Heart left ventricle (tissue), 16 donors: ENCODE data around the gene LSP1. TPM values are rescaled to one million over a fixed set of nuclear protein-coding genes. Genes with fewer than 3 reads are reported as not detected.
A peak's percentile ranks its signal among the peaks of the same experiment; 100 is the strongest.

Experiments used
- ATAC-seq, 4 donors: fragments of 200-7000 bp; cut with Tn5 transposase; one replicate each; pipeline ENCODE4 v1.9.1; 2020 to 2022; ENCODE audit warnings: moderate library complexity in 4 of 4, mild to moderate bottlenecking in 3 of 4, moderate number of reproducible peaks in 1 of 4
- DNase-seq, 5 donors: peaks; one replicate each; pipeline ENCODE4 v3.0.0-alpha.2; 2020
- H3K27ac ChIP-seq, 12 donors: fragments of 200-600 bp; sonication (generic) in 4 of 12; one replicate each; pipeline versions ENCODE4 v1.5.0 to v1.8.0; 2016 to 2022; ENCODE audit warnings: mild to moderate bottlenecking in 2 of 12
- H3K27me3 ChIP-seq, 9 donors: fragments of 200-600 bp; sonication (generic) in 2 of 9; one replicate each; pipeline versions ENCODE4 v1.5.1 to v1.8.0; 2016 to 2022; ENCODE audit warnings: mild to moderate bottlenecking in 3 of 9
- H3K36me3 ChIP-seq, 9 donors: fragments of 200-600 bp; sonication (generic) in 2 of 9; one replicate each; pipeline versions ENCODE4 v1.5.0 to v1.8.0; 2018 to 2022; ENCODE audit warnings: mild to moderate bottlenecking in 2 of 9
- H3K4me1 ChIP-seq, 12 donors: fragments of 200-600 bp; sonication (generic) in 4 of 12; one replicate each; pipeline versions ENCODE4 v1.5.0 to v1.8.0; 2016 to 2022; ENCODE audit warnings: mild to moderate bottlenecking in 3 of 12
- H3K4me3 ChIP-seq, 12 donors: fragments of 200-600 bp; sonication (generic) in 4 of 12; one replicate each; pipeline versions ENCODE4 v1.5.0 to v1.8.0; 2017 to 2022; ENCODE audit warnings: mild to moderate bottlenecking in 9 of 12, moderate library complexity in 4 of 12
- H3K9me3 ChIP-seq, 12 donors: fragments of 200-600 bp; sonication (generic) in 4 of 12; one replicate each; pipeline versions ENCODE4 v1.5.0 to v1.8.0; 2016 to 2022; ENCODE audit warnings: mild to moderate bottlenecking in 1 of 12
- POLR2A ChIP-seq, 2 donors: fragments of 450-650 bp; IDR thresholded peaks; one replicate each; pipeline ENCODE4 v1.6.1; 2017; ENCODE audit warnings: antibody characterized with exemption in 2 of 2, mild to moderate bottlenecking in 2 of 2, moderate library complexity in 2 of 2
- WGBS, 4 donors: extraction: QIAGEN DNeasy Blood & Tissue Kit in 2 of 4; methylation state at CpG; one replicate each; pipeline versions ENCODE4 v1.1.5 to v1.1.7; 2013 to 2018; 5-methylcytosine and 5-hydroxymethylcytosine counted together
- intact Hi-C, 10 donors: fragments of 100-400 bp; cut with DNase I; formaldehyde crosslinking; loops; one replicate each; pipeline versions ENCODE4 v1.11.1 to v1.14.2; 2022
- polyA plus RNA-seq, 2 donors: library from polyadenylated mRNA; stranded (reverse); fragments of 200-250 nt; gene quantifications; one replicate each; pipeline ENCODE4 v1.2.3, GENCODE V29; 2013
- total RNA-seq, 9 donors: library from RNA; depleted of rRNA in 2 of 9; stranded (reverse); fragments of >200 nt in 2 of 9; fragmentation: NEBNext Ultra II Directional in 3 of 9; extraction: Animal tissue kit (Norgen Biotek cat#: 25700) in 3 of 9; gene quantifications; one replicate each; pipeline versions ENCODE4 v1.1.0 to v1.2.4, GENCODE V29; 2016 to 2023
- TF ChIP-seq, protein P1 (sequence below), 12 donors: fragments of 200-600 bp; sonication (generic) in 4 of 12; IDR thresholded peaks; one replicate each; pipeline versions ENCODE4 v1.5.0 to v1.8.0; 2018 to 2022; ENCODE audit warnings: antibody characterized with exemption in 12 of 12, mild to moderate bottlenecking in 5 of 12
- donor health status: ischemic (EF 13 %, LVEDD 7.1; RV severe dilation, severe dysfunction).
- donor health status: healthy with polysubstance abuse.
- donor health status: DM: no; HTN: yes; CAD: no.
- donor health status: DM: no; HTN: no; CAD: no.
- donor health status: ischemic (EF 25% LVEDD 6.9; RV normal size, moderate dysfunction).
- donor health status: ischemic (EF 25% LVEDD 5.7; RV mildly dilated, moderate dysfunction).
- donor health status: healthy.
- donor health status: DM: yes; HTN: yes; CAD: no.
- donor health status: ischemic (EF 35%, LVEDD 5.7; RV mildly dilated, moderate dysfunction).
- donor health status: nonischemic (EF 11% LVEDD 7.7; RV severe dilation, severe dysfunction).
- donor health status: DM: yes; HTN: yes; CAD: no.
- donor health status: PGD.
- donor health status: ischemic (EF 29% LVEDD 5.4; RV normal size, mild dysfunction).
- donor health status: nonischemic (EF 23%, LVEDD 6.1; RV moderate dilation, normal function).

LSP1 gene
- total and polyA plus RNA-seq, 11 donors = 10.0 to 86.8 (median 16.4) TPM

DNA sequence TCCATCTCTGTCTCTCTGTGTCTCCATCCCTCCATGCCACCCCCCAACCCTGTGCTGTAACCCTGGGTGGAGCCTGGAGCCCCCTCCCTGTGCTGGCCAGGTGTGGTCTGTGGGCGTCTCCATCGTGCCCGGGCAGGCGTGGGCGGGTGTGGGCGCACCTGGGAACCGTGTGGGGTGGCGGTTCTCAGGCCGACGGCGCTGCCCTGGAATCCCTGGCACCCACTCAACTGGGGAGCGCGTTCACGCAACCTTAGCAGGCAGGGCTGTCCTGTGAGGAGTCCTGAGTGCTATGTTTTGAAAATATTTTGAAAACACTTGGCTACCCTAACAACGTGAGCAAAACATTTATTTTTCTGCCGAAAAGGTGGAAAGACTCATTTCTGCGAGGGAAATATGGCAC lies 71.3 kb downstream of the LSP1 start:
- H3K4me3 ChIP-seq = no peak overlapping the region
- H3K9me3 ChIP-seq = no peaks in the 10 kb centered on the region
- peak overlapping the region in 8 of 12 donors; percentile 30 to 93 (median 78) for H3K27ac ChIP-seq
- ATAC-seq (no peak), DNase-seq (peak in 2 of 5 donors; percentile 10 to 52)
- no peaks in the 10 kb centered on the region for H3K27me3 ChIP-seq
- intact Hi-C loops = loop anchor here in 2 of 10 donors (10.0 kb wide), 2 partner anchors 79 to 229 kb away; partner anchors contain the start of gene KRTAP5-6 (in 1 of the 2)
- no peaks in the 10 kb centered on the region for H3K36me3 ChIP-seq
- WGBS, 4 donors = 81 to 88% (median 83%) methylated on average over 17 of the region's 17 CpGs
- H3K4me1 ChIP-seq = peaks cover 4 to 81% (median 46%) of the 10 kb centered on the region in 12 donors
- TF ChIP-seq, protein P1, sequence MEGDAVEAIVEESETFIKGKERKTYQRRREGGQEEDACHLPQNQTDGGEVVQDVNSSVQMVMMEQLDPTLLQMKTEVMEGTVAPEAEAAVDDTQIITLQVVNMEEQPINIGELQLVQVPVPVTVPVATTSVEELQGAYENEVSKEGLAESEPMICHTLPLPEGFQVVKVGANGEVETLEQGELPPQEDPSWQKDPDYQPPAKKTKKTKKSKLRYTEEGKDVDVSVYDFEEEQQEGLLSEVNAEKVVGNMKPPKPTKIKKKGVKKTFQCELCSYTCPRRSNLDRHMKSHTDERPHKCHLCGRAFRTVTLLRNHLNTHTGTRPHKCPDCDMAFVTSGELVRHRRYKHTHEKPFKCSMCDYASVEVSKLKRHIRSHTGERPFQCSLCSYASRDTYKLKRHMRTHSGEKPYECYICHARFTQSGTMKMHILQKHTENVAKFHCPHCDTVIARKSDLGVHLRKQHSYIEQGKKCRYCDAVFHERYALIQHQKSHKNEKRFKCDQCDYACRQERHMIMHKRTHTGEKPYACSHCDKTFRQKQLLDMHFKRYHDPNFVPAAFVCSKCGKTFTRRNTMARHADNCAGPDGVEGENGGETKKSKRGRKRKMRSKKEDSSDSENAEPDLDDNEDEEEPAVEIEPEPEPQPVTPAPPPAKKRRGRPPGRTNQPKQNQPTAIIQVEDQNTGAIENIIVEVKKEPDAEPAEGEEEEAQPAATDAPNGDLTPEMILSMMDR (IDR thresholded peaks at IDR 0.05) = no peak
- TF ChIP-seq POLR2A (IDR thresholded peaks at IDR 0.05) = no peak

- peak overlapping the region in 9 of 12 donors; percentile 8 to 93 (median 72) for H3K27ac ChIP-seq
- H3K9me3 ChIP-seq = no peaks in the 10 kb centered on the region
- H3K27me3 ChIP-seq = no peaks in the 10 kb centered on the region
- WGBS, 4 donors = 75 to 85% (median 82%) methylated on average over 18 to 21 of the region's 21 CpGs
- DNase-seq (peak in 1 of 5 donors; percentile 46), ATAC-seq (no peak)
- peaks cover 4 to 74% (median 39%) of the 10 kb centered on the region in 12 donors for H3K4me1 ChIP-seq
- H3K4me3 ChIP-seq = no peak overlapping the region
- no peak for TF ChIP-seq POLR2A (IDR thresholded peaks at IDR 0.05)
- TF ChIP-seq, protein P1 (IDR thresholded peaks at IDR 0.05) = no peak
- H3K36me3 ChIP-seq = no peaks in the 10 kb centered on the region
- intact Hi-C loops = loop anchor here in 2 of 10 donors (5.0 to 10.0 kb wide), 3 partner anchors 43 to 230 kb away; partner anchors contain the start of gene KRTAP5-6 (in 1 of the 2)
Measured at GRCh38 chr11:1924646-1925372, 71.9 kb downstream of the LSP1 start.

GRCh38 chr11:1925373-1926155 lies 72.7 kb downstream of the LSP1 start:
- H3K4me3 ChIP-seq = no peak overlapping the region
- intact Hi-C loops = loop anchor here in 2 of 10 donors (5.0 to 10.0 kb wide), 3 partner anchors 43 to 231 kb away; partner anchors contain the start of gene KRTAP5-6 (in 1 of the 2)
- H3K4me1 ChIP-seq = peaks cover 4 to 74% (median 39%) of the 10 kb centered on the region in 12 donors

More at GRCh38 chr11:1925373-1926155, 72.7 kb downstream of the LSP1 start:
- ATAC-seq (no peak), DNase-seq (peak in 1 of 5 donors; percentile 48)
- Histone ChIP-seq H3K27ac (peak overlapping the region in 10 of 12 donors; percentile 65 to 91 (median 73)), H3K36me3 (no peaks in the 10 kb centered on the region), H3K27me3 (no peaks in the 10 kb centered on the region), H3K9me3 (no peaks in the 10 kb centered on the region)
- 91 to 92% (median 91%) methylated on average over 9 to 23 of the region's 23 CpGs for WGBS, 4 donors
- no peak for TF ChIP-seq POLR2A (IDR thresholded peaks at IDR 0.05)
- TF ChIP-seq, protein P1 (IDR thresholded peaks at IDR 0.05) = no peak
